Kidney tubule cell (primary cell): ENCODE results near the gene NLGN4Y.

Experiments
- DNase-seq: peaks from one replicate; pipeline ENCODE4 v3.0.0-alpha.2; 2018; ENCODE audit warnings: low spot score

The NLGN4Y gene

DNA sequence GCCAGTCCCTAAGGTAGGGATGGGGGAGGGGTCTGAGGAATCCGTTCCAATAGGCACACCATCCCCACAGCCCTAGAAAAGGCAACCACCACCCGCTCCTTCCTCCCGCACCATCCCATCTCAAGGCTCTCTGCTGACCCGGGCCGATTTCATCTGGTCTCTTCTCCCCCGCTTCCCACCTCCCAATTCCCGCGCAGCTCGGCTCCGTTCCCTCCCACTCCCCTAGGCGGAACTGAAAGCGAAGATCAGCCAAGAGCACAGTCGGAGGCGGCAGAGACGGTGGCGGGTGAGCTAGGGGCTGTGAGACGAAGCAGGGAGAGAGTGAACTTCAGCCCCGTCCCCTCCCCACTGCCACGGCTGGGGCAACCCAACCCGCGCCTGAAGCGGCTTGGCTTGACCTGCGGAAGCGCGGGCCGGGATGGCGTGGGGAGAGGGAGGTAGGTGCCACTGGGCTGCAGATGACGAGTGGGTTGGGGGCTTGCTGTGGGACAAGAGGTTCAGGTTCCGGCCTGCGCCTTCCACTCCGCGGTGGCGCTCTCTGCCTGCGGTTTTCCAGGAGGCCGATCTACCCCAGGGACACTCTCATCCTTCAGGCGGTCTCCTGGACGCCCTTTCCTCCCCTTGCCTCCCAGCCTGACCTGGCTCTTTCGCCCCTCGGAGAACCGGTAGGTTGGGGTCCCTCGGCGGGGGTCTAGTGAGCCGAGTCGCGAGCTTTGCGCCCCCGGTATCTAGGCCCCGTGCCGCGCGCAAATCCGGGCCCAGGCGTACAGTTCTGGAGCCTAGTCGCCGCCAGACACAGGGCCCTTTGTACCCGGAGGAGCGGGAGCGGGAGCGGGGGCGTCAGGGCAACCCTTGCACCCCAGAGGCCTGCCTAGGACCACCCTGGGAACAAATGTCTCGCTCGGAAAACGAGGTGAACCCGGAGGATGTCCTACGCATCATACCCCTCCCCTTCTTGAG lies at the start of gene NLGN4Y:
NLGN4Y (plus strand) TSS at position 258 of the 960 bp plus-strand sequence. CDS start 97,591 bp downstream, outside the sequence.
- DNase-seq, result no peak

GRCh38 chrY:14485935-14486334 lies 38.4 kb upstream of the NLGN4Y start:
- no peak for DNase-seq

- no peak for DNase-seq
Measured at GRCh38 chrY:14490226-14490625, 34.1 kb upstream of the NLGN4Y start.

- DNase-seq, result no peak
Measured at GRCh38 chrY:14498071-14498470, 26.3 kb upstream of the NLGN4Y start.

DNA sequence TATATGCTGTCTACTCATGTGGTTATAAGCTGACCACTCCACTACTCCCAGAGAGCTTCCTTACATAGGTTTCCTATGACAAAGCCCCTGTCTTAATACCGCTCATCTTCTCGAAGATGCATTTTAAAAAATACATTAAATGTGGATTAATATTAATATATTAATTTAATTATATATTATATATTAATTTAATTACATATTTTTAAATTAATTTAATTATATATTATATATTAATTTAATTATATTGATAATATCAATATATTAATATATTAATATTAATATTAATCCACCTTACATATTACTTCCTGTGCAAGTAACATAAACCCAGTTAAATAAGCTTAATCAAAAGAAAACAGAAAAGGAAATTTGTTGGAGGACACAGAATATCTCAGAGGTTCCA lies 19.7 kb upstream of the NLGN4Y start:
- DNase-seq, result no peak

- no peak for DNase-seq
Measured at GRCh38 chrY:14522379-14522950, 1.9 kb upstream of the NLGN4Y start.

DNA sequence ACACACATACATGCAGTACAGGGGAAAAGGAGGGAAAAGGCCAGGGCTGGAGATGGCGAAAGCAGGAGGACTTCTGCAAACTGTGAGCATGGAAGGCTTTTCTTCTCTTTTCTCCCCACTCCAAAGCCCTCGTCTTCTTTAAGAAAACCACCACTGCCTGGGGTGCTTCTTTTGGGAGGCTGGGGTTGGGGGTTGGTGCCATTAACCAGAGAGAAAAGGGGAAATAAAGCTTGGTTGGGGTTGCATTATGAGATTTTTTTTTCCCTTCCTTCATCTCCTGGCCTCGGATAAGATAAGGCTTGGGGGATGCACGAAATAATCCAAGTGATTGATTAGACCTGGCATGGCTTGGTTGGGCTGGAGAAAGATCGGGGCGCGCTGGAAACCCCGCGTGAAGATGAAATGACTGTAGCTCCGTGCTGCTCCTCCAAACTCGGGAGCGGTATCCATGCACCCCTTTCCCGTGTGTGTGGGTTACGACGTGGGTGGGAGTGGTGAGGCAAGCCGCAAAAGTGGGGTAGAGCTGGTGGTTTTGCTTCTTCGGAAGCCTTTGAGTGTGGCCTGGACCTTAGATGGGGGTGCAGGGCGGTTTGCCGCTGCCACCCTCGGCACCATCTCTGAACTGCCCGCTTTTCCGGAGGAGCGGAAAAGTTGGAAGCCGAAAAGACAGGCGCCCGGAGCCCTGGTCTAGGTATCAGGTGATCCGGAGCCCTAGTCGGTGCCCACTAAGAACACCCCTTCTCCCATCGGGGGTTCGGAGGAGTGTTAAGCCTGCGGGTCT lies 648 bp upstream of the NLGN4Y start:
- no peak for DNase-seq

DNA sequence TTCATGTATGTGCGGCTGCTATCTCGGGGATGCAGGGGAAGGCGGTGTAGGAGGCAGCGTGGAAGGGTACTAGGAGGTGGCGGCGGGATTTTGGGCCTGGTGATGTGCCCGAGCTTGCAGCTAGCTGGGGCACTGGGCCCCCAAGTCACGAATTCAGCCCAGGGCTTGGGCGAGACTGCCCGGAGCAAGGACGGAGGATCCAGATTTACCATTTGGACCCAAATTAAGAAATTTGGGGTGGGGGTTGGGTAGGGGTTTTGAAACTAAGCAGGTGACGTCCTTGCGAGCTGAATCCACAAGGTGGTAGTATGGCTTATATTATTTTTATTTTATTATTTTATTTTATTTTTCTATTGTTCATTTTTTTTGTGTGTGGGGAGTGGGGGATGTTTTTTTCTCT lies 986 bp downstream of the NLGN4Y start:
- DNase-seq, result no peak

DNA sequence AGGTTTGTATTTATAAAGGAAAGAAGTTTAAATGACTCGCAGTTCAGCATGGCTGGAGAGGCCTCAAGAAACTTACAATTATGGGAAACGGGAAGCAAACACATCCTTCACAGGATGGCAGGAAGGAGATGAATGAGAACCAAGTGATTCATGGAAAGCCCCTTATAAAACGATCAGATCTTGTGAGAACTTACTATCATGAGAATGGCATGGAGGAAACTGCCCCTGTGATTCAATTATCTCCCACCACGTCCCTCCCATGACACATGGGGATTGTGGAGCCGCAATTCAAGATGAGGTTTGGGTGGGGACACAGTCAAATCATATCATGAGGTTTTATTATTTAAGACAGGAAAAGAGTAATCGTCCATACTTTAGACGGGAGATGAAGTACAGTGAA lies 4.0 kb downstream of the NLGN4Y start:
- DNase-seq, result no peak

GRCh38 chrY:14536703-14537102 lies 12.4 kb downstream of the NLGN4Y start:
- no peak for DNase-seq

DNA sequence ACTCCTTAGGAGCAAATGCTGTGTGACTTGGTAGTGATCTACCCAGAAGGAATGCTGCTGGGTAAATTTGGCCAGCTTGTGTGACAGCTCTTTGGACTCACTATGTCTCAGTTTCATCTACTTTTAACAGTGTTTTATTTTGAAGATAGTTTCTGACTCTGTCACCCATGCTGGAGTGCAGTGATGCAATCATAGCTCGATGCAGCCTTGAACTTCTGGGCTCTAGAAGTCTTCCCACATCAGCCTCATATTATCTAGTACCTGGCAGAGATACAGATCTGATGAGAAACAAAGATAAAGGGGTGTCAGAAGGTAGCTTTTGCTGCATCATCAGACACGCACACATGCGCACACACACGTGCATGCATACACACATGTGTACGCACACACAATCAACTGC lies 19.2 kb downstream of the NLGN4Y start:
- no peak for DNase-seq

- DNase-seq, result no peak
Measured at GRCh38 chrY:14581294-14581693, 57.0 kb downstream of the NLGN4Y start.

DNA sequence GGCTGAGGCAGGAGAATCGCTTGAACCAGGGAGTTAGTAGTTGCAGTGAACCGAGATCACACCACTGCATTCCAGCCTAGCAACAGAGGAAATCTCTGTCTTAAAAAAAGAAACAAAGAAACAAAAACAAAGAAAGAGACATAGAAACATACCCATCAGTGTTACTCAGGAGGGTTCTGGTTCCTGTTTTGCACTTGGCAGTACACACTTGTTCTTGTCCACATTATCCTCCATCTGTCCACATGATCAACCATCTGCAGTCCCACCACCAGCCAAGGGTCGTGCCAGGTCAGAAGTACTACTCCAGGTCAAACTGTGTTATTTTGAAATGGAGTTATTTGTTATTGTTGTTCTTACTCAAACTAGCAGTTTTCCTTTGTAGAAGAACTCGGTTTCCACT lies 62.4 kb downstream of the NLGN4Y start:
- DNase-seq, result no peak

DNA sequence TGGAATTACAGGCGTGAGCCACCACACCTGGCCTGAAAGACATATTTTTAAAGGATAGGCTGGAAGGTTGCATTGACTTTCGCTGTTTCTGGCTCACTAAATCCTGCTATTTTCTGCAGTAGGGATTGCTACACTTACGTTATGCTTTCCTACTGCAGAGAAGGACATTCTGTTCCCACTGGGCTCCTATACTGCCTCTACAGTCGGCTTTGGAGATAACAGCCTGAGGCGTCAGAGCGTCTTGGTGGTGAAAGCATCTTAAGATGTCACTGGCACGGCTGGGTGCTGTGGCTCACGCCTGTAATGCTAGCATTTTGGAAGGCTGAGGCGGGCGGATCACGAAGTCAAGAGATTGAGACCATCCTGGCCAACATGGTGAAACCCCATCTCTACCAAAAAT lies 77.0 kb downstream of the NLGN4Y start:
- no peak for DNase-seq

DNA sequence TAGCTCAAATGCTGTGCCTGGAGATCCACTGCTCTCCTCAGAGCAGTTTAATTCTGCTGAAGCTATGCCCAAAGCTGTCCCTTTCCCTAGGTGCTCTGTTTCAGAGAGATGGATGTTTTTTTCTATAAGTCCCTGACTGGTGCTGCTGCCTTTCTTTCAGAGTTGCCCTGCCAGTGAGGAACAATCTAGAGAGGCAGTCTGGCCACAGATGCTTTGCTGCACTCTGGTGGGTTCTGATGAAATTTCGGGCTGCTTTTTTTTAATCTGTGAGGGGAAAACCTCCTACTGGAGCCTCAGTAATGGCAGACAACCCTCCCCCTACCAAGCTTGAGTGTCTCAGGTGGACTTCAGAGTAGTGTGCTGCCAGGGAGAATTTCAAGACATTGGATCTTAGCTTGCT lies 93.3 kb downstream of the NLGN4Y start:
- DNase-seq, result no peak

DNA sequence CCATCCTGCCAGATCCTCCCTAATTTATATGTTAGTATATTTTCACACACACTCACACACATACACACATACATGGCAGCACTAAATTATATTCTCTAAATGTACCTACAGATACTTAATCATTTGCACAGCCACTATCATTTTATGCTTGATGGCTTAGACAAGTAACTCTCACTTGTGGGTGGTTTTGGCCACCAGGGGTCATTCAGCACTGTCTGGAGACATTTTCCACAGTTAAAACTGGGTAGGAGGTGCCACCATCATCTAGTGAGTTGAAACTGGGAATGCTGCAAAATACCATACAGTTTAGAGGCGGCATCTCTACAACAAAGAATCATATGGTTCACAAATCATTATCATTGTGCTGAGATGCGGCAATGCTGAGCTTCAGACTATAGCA lies 94.2 kb downstream of the NLGN4Y start:
- no peak for DNase-seq

- DNase-seq, result no peak
Measured at GRCh38 chrY:14628208-14628607, 103.9 kb downstream of the NLGN4Y start.

DNA sequence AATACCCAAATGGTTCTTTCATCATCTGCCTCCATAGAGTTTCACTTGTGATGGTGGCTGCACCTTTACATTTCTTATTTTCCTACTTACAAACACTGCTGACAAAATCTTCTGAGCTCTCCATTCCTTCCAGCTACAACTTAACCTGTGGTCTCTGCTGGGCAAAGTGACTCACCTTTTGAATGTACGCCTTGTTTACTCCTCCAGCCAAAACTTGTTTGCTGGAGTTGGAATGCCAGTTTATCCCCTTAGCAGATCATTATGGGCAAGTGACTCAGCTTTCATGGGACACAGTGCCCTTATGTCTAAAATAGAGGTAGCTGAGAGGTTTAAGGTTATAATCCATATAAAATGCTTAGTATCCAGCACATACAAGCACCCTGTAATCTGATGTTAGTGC lies 107.3 kb downstream of the NLGN4Y start:
- DNase-seq, result no peak

GRCh38 chrY:14633718-14634117 lies 109.4 kb downstream of the NLGN4Y start:
- DNase-seq, result no peak

GRCh38 chrY:14634954-14635353 lies 110.6 kb downstream of the NLGN4Y start:
- no peak for DNase-seq

DNA sequence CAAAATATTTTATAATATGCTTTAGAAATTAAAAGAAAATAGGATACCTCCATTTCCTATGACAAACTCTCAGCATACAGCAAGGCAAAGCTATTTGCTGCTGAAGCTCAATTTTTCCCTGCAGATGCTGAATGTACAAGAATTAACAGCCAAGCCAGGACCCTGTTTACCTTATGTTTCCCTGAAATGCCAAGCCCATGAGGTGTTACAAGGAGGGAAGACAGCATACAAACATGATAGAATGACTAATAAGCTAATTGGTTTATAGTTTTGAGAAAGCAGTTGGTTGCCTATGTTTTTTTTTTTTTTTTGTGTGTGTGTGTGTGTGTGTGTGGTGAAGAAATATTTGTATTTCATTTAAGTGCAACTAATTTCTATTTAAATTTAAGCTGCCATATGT lies 113.2 kb downstream of the NLGN4Y start:
- DNase-seq, result no peak

DNA sequence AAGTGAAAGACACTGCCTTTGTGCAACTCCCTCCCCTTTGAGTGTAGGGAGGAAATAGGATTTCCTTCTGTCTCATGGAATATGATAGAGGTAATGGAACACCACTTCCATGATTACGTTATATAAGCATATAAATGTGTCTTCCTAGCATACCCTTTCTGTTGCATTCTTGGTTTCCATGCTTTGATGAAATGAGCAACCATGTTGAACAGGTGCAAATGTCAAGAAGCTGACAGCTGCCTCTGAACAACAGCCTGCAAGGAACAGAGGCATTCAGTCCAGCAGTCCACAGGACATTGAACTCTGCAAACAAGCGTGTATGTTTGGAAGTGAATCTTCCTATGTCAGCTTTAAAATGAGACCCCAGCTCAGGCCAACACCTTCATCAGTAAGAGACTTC lies 117.5 kb downstream of the NLGN4Y start:
- DNase-seq, result no peak
